Fibroblast of skin of scalp (primary cell): Measurements from ENCODE around the gene COL4A4.

ENCODE experiments used
- DNase-seq: peaks from one replicate; pipeline ENCODE4 v3.0.0-alpha.2; 2013

The COL4A4 gene

GRCh38 chr2:227160164-227160563 lies 3.8 kb downstream of the COL4A4 start:
- DNase-seq = no peak

GRCh38 chr2:227154986-227155774 lies 8.8 kb downstream of the COL4A4 start:
- DNase-seq = peak; percentile 76

GRCh38 chr2:227153758-227154486 lies 10.1 kb downstream of the COL4A4 start:
- DNase-seq = peak; percentile 23

- no peak for DNase-seq
Measured at GRCh38 chr2:227153307-227153706, 10.7 kb downstream of the COL4A4 start.

- DNase-seq = no peak
Measured at GRCh38 chr2:227152093-227152766, 11.8 kb downstream of the COL4A4 start.

GRCh38 chr2:227150222-227150936 lies 13.6 kb downstream of the COL4A4 start:
- DNase-seq = no peak

- DNase-seq = no peak
Measured at GRCh38 chr2:227148106-227148505, 15.9 kb downstream of the COL4A4 start.

GRCh38 chr2:227147023-227147422 lies 17.0 kb downstream of the COL4A4 start:
- DNase-seq = peak; percentile 50

- no peak for DNase-seq
Measured at GRCh38 chr2:227146456-227146855, 17.5 kb downstream of the COL4A4 start.

- no peak for DNase-seq
Measured at GRCh38 chr2:227143895-227144294, 20.1 kb downstream of the COL4A4 start.

- no peak for DNase-seq
Measured at GRCh38 chr2:227141301-227141700, 22.7 kb downstream of the COL4A4 start.

- DNase-seq = no peak
Measured at GRCh38 chr2:227134591-227134990, 29.4 kb downstream of the COL4A4 start.

GRCh38 chr2:227132986-227133385 lies 31.0 kb downstream of the COL4A4 start:
- no peak for DNase-seq

GRCh38 chr2:227130636-227131035 lies 33.4 kb downstream of the COL4A4 start:
- no peak for DNase-seq

- no peak for DNase-seq
Measured at GRCh38 chr2:227127201-227127600, 36.8 kb downstream of the COL4A4 start.

- DNase-seq = no peak
Measured at GRCh38 chr2:227125506-227125905, 38.5 kb downstream of the COL4A4 start.

GRCh38 chr2:227124811-227125210 lies 39.2 kb downstream of the COL4A4 start:
- no peak for DNase-seq

GRCh38 chr2:227123697-227124096 lies 40.3 kb downstream of the COL4A4 start:
- DNase-seq = no peak

- DNase-seq = no peak
Measured at GRCh38 chr2:227118353-227118752, 45.7 kb downstream of the COL4A4 start.

- DNase-seq = no peak
Measured at GRCh38 chr2:227117852-227118251, 46.2 kb downstream of the COL4A4 start.

GRCh38 chr2:227117027-227117426 lies 47.0 kb downstream of the COL4A4 start:
- no peak for DNase-seq

- DNase-seq = peak; percentile 30
Measured at GRCh38 chr2:227115761-227116160, 48.2 kb downstream of the COL4A4 start.
